Measurements from ENCODE around the gene PAM16. TPM values are rescaled to one million over a fixed set of nuclear protein-coding genes. Genes with fewer than 3 reads are reported as not detected.

The PAM16 gene
- total RNA-seq, 2 experiments from 2014 or later = 62.8 to 67.8 TPM

- Mint-ChIP-seq H3K27ac (no peak overlapping the region), H3K27me3 (peaks cover 13% of the 10 kb centered on the region), H3K9me3 (ENCODE audit: low read depth) (no peaks in the 10 kb centered on the region), H3K4me3 (peak overlapping the region; percentile 71), H3K4me1 (peaks cover 18% of the 10 kb centered on the region), H3K36me3 (ENCODE audit: low read depth) (no peaks in the 10 kb centered on the region)
- ChIA-PET POLR2A (no interaction called here), CTCF (interaction anchor here (1.3 kb wide), 1 partner anchor 60 kb away, joined by 3 read pairs; no protein-coding TSS in a partner anchor)
- ATAC-seq (no peak), DNase-seq (peak; percentile 57)
- intact Hi-C loops (cut with DNase I, micrococcal nuclease) = no loop called here
Measured at GRCh38 chr16:4313563-4314531, 37.3 kb downstream of the PAM16 start.

GRCh38 chr16:4309833-4310266, 41.3 kb downstream of the PAM16 start:
- Mint-ChIP-seq H3K4me1 (peaks cover 38% of the 10 kb centered on the region), H3K27me3 (peaks cover 11% of the 10 kb centered on the region)

GRCh38 chr16:4309102-4309832, 41.9 kb downstream of the PAM16 start:
- peak; percentile 43 for DNase-seq
- POLR2A ChIA-PET = interaction anchor here (0.5 to 3.4 kb wide), 2 partner anchors 56 to 524 kb away, joined by 7 to 12 read pairs; no protein-coding TSS in a partner anchor

More at GRCh38 chr16:4309833-4310266, 41.3 kb downstream of the PAM16 start:
- ChIA-PET POLR2A (no interaction called here), CTCF (interaction anchor here (0.7 to 8.5 kb wide), 10 partner anchors 10 to 94 kb away, joined by 3 to 41 read pairs (median 4); no protein-coding TSS in a partner anchor)
- Mint-ChIP-seq H3K4me3 (no peak overlapping the region), H3K27ac (no peak overlapping the region), H3K9me3 (ENCODE audit: low read depth) (peaks cover 5% of the 10 kb centered on the region), H3K36me3 (ENCODE audit: low read depth) (peaks cover 17% of the 10 kb centered on the region)
- intact Hi-C loops (cut with DNase I, micrococcal nuclease) = loop anchor here (5.0 kb wide), 3 partner anchors 492 to 1288 kb away; partner anchors contain the start of genes HCFC1R1 (in 1 of the 2), ROGDI (in 1 of the 2), SEC14L5 (in 1 of the 2) and THOC6 (in 1 of the 2)
- DNase-seq = peak; percentile 78
- ATAC-seq = no peak

GRCh38 chr16:4307215-4308037, 43.7 kb downstream of the PAM16 start:
- intact Hi-C loops (cut with DNase I, micrococcal nuclease) = loop anchor here (1.0 to 5.0 kb wide), 22 partner anchors 8 to 1285 kb away; partner anchors contain the start of genes PAM16 (in 2 of the 2), ROGDI (in 2 of the 2), ADCY9 (in 1 of the 2) and CDIP1 (in 1 of the 2)
- peak; percentile 92 for ATAC-seq

More at GRCh38 chr16:4309102-4309832, 41.9 kb downstream of the PAM16 start:
- ATAC-seq = no peak
- peaks cover 5% of the 10 kb centered on the region for H3K27me3 Mint-ChIP-seq
- intact Hi-C loops (cut with DNase I, micrococcal nuclease) = loop anchor here (5.0 kb wide), 3 partner anchors 493 to 1287 kb away; partner anchors contain the start of genes HCFC1R1 (in 1 of the 2), ROGDI (in 1 of the 2), SEC14L5 (in 1 of the 2) and THOC6 (in 1 of the 2)
- peak overlapping the region; percentile 33 for H3K27ac Mint-ChIP-seq
- H3K36me3 Mint-ChIP-seq (ENCODE audit: low read depth) = peaks cover 20% of the 10 kb centered on the region
- H3K4me3 Mint-ChIP-seq = peak overlapping the region; percentile 11
- CTCF ChIA-PET = interaction anchor here (0.7 to 8.5 kb wide), 14 partner anchors 10 to 786 kb away, joined by 3 to 41 read pairs (median 4); no protein-coding TSS in a partner anchor
- H3K4me1 Mint-ChIP-seq = peaks cover 33% of the 10 kb centered on the region
- peaks cover 5% of the 10 kb centered on the region for H3K9me3 Mint-ChIP-seq (ENCODE audit: low read depth)

GRCh38 chr16:4306470-4307214, 44.5 kb downstream of the PAM16 start:
- POLR2A ChIA-PET = interaction anchor here (0.7 to 3.4 kb wide), 5 partner anchors 16 to 53 kb away, joined by 3 to 12 read pairs (median 5); no protein-coding TSS in a partner anchor
- Mint-ChIP-seq H3K27ac (peak overlapping the region; percentile 99), H3K9me3 (ENCODE audit: low read depth) (peaks cover 5% of the 10 kb centered on the region), H3K4me1 (peaks cover 30% of the 10 kb centered on the region), H3K27me3 (no peaks in the 10 kb centered on the region), H3K4me3 (peak overlapping the region; percentile 96), H3K36me3 (ENCODE audit: low read depth) (peaks cover 29% of the 10 kb centered on the region)
- CTCF ChIA-PET = interaction anchor here (0.6 to 8.5 kb wide), 12 partner anchors 10 to 96 kb away, joined by 3 to 41 read pairs (median 4); no protein-coding TSS in a partner anchor
- DNase-seq (peak; percentile 67), ATAC-seq (peak; percentile 8)
- intact Hi-C loops (cut with DNase I, micrococcal nuclease) = loop anchor here (1.0 to 5.0 kb wide), 22 partner anchors 9 to 1284 kb away; partner anchors contain the start of genes PAM16 (in 2 of the 2), ROGDI (in 2 of the 2), ADCY9 (in 1 of the 2) and CDIP1 (in 1 of the 2)

More at GRCh38 chr16:4307215-4308037, 43.7 kb downstream of the PAM16 start:
- ChIA-PET POLR2A (interaction anchor here (0.6 to 3.4 kb wide), 5 partner anchors 8 to 54 kb away, joined by 3 to 12 read pairs (median 5); no protein-coding TSS in a partner anchor), CTCF (interaction anchor here (0.6 to 8.5 kb wide), 12 partner anchors 11 to 384 kb away, joined by 3 to 41 read pairs (median 5); no protein-coding TSS in a partner anchor)
- Mint-ChIP-seq H3K36me3 (ENCODE audit: low read depth) (peaks cover 28% of the 10 kb centered on the region), H3K4me1 (peaks cover 30% of the 10 kb centered on the region), H3K4me3 (peak overlapping the region; percentile 96), H3K27ac (peak overlapping the region; percentile 99), H3K9me3 (ENCODE audit: low read depth) (peaks cover 5% of the 10 kb centered on the region), H3K27me3 (no peaks in the 10 kb centered on the region)
- DNase-seq = peak; percentile 98

GRCh38 chr16:4303973-4304372, 47.1 kb downstream of the PAM16 start:
- POLR2A ChIA-PET = interaction anchor here (0.6 kb wide), 1 partner anchor 20 kb away, joined by 3 read pairs; no protein-coding TSS in a partner anchor

GRCh38 chr16:4301968-4302367, 49.2 kb downstream of the PAM16 start:
- Mint-ChIP-seq H3K4me1 (peaks cover 13% of the 10 kb centered on the region), H3K27ac (no peak overlapping the region), H3K27me3 (no peaks in the 10 kb centered on the region), H3K4me3 (no peak overlapping the region), H3K9me3 (ENCODE audit: low read depth) (peaks cover 1% of the 10 kb centered on the region), H3K36me3 (ENCODE audit: low read depth) (peaks cover 33% of the 10 kb centered on the region)
- CTCF ChIA-PET = interaction anchor here (0.7 to 1.0 kb wide), 3 partner anchors 29 to 147 kb away, joined by 3 to 6 read pairs (median 4); no protein-coding TSS in a partner anchor
- intact Hi-C loops (cut with DNase I, micrococcal nuclease) = no loop called here
- ATAC-seq = no peak
- POLR2A ChIA-PET = no interaction called here
- DNase-seq = no peak

More at GRCh38 chr16:4303973-4304372, 47.1 kb downstream of the PAM16 start:
- Mint-ChIP-seq H3K27ac (no peak overlapping the region), H3K4me3 (no peak overlapping the region), H3K36me3 (ENCODE audit: low read depth) (peaks cover 37% of the 10 kb centered on the region), H3K27me3 (no peaks in the 10 kb centered on the region), H3K9me3 (ENCODE audit: low read depth) (peaks cover 5% of the 10 kb centered on the region), H3K4me1 (peaks cover 25% of the 10 kb centered on the region)
- no peak for DNase-seq
- no peak for ATAC-seq
- CTCF ChIA-PET = interaction anchor here (1.7 kb wide), 1 partner anchor 15 kb away, joined by 5 read pairs; no protein-coding TSS in a partner anchor
- intact Hi-C loops (cut with DNase I, micrococcal nuclease) = no loop called here

GRCh38 chr16:4301177-4301576, 49.9 kb downstream of the PAM16 start:
- ChIA-PET CTCF (interaction anchor here (1.0 kb wide), 2 partner anchors 30 to 47 kb away, joined by 3 to 4 read pairs; no protein-coding TSS in a partner anchor), POLR2A (interaction anchor here (0.6 kb wide), 1 partner anchor 448 kb away, joined by 3 read pairs; no protein-coding TSS in a partner anchor)
- H3K4me1 Mint-ChIP-seq = peaks cover 5% of the 10 kb centered on the region
- H3K36me3 Mint-ChIP-seq (ENCODE audit: low read depth) = peaks cover 26% of the 10 kb centered on the region
- intact Hi-C loops (cut with DNase I, micrococcal nuclease) = no loop called here
- H3K27ac Mint-ChIP-seq = no peak overlapping the region
- ATAC-seq (no peak), DNase-seq (no peak)
- H3K9me3 Mint-ChIP-seq (ENCODE audit: low read depth) = no peaks in the 10 kb centered on the region
- no peaks in the 10 kb centered on the region for H3K27me3 Mint-ChIP-seq
- no peak overlapping the region for H3K4me3 Mint-ChIP-seq
